Dermis microvascular lymphatic vessel endothelial cell (primary cell): ENCODE measurements around the gene ADAMTSL2. TPM values are rescaled to one million over a fixed set of nuclear protein-coding genes. Genes with fewer than 3 reads are reported as not detected.

Experiments
- DNase-seq, 2 donors: peaks; one replicate each; pipeline versions ENCODE4 v3.0.0 to v3.0.0-alpha.2; 2010; ENCODE audit warnings: low read depth in 2 of 2
- total RNA-seq: library from RNA; depleted of rRNA; stranded (reverse); fragments of >200 nt; gene quantifications from 2 replicates; pipeline ENCODE4 v1.2.1, GENCODE V29; 2014

ADAMTSL2 gene
- under 0.01 TPM in 2 replicates for total RNA-seq

DNA sequence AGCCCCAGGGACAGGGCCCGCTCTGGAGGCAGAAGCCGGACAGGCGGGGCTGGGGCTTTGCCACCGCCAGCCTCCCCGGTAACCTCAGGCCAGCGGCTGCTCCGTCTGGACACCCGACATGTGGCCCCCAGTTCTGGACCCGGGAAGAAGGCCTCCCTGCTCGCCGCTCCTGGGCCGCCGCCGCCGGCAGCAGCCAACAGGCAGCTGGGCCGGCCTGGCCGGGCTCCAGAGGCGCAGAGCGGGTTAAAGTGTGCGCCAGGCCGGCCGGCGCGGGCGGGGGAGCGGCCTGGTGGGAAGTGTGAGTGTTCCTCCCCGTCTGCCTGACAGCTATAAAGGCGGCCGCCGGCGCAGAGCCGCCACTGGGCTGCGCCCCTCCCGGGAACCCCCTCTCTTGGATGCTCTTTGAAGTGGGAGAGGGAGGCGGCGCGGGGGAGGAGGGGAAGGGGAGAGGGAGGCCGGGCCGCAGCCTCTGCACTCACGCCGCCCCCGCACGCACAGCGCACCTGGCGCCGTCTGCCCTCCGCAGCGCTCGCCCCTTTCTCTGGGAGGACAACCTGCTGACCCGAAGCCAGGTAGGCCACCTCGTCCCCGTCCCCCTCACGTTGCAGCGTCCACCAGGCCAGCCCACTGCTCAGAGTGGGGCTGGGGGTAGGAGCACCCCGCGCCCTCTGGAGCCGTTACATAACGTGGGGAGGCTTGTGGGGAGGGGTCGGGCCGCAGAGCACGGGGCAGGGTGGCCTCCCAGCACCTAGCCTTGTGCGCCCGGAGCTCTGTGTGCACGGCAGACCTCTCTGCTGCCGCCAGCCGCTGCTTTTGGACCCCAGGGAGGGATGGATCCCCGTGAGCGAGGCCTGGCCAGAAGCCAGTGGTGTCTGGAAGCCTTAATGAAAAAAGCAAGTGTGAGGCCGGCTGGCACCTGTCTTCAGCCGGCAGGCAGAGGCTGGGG lies at the start of gene ADAMTSL2:
Gene ADAMTSL2 (plus strand): TSS at position 359 of the 946 bp plus-strand sequence. CDS start 2,009 bp downstream, outside the sequence.
- peak in 1 of 2 donors; percentile 46 for DNase-seq

DNA sequence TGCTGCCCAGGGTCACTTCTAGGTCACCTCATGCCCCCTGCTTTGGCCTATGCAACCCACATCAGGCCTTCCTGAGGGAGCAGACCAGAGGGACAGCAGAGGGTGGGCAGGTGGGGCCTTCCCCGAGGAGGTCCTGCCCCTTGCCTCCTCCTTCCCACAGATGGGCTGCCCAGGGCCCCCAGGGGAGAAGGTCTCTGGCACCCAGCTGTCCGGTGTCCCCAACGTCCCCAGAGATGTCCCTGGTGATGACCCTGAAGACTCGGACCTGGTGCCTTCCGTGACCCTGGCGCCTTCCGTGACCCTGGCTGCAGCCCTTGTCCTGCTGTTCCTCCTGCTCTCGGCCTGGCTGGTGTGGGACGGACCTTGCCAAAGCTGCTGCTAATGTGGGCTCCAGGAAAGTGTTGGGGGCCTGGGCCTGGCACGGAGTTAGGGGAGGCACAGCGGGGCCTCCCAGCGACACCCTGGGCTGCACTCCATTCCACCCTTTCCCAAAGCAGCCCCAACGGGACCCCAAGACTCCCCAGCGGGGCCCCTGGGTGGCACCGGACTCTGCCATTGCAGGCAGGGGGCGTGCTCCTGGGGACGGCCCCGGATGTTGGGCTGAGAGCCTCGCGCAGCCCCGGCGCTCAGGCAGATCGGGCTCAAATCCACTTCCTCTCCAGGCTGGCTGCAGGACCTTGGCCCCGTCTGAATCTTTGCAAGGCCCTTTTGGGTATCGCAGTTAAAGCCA lies 48.8 kb upstream of the ADAMTSL2 start:
- no peak for DNase-seq

DNA sequence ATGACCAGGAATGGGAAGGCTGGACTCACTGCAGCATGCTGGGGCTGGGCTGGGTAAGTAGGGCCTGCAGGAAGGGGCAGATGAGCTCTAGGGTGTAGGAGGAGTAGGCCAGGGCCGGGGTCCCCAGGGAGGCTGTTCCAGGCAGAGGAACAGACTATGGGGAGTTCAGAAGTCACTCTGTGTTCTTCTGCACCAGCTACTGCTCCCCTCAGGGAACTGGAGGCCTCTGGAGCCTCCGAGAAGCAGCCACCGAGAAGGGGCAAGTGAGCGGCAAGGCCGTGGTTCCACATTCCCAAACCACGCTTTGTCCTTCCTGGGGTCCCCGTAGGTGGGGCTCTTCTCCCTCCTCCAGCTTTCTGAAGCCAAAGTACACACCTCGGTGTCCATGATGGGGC lies 47.2 kb upstream of the ADAMTSL2 start:
- no peak for DNase-seq

DNA sequence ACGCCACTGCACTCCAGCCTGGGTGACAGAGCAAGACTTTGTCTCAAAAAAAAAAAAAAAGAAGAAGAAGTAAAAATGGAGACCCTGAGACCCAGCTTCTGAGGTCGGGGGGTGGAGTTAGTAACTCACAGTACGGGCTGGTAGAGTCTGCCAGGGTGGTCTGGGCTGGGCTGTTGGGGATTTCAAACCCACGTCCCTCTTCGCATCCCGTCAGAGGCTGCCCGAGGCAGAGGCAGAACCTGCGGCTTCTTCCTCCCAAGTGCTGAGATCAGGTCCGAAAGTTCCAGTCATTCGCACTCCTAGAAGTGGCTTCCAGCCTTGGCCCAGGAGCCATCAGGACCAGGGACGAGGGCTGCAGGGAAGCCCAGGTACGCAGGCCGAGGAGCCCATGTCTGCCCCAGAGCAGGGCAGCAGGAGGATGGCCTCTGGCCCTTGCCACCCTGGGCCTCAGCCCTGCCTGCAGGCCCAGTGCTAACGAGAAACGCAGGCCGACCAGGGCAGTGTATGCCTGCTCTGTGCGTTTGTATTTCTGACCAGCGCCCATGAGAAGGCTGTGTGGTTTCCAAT lies 45.7 kb upstream of the ADAMTSL2 start:
- no peak for DNase-seq

DNA sequence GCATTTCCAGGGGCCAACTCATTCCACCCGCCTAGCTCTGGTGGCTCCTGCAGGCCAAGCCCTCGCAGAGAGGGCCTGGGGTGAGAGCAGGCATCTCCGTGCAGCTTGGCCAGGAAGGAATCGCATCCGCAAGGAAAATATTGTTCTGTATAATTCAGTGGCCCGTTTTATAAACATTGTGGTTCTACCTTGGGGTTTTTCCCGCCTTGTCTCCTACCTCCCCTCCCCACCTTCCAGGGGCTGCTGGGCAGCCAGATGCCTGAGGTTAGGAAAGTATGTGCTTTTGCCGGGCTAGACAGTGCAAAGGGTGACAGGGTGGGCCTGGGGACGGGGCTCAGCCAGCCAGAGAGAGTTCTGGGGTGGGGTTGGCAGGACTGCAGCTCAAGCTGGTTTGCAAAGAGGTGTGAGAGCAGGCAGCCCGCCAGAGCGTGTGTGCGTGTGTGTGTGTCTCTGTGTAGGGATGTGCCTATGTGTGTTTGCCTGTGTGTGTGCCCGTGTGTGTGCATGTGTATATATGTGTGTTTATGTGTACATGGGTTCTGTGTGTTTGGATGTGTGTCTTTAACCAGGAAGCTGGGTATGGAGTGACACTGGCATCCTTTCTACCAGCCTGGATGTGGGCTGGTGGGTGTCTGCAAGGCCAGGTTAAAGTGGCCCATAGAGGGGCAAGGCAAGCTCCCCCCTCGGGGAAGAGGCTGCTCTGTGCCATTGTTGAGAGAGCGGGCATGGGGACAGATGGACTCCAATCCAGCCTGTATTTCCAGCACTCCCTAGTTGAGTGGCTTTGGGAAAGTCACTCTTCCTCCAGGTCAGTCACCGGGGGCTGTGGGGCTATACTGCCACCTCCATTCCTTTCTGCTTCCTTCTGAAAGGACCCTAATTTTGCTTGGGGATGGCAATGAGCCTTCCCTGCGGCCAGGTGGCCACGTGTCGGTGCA lies 45.0 kb upstream of the ADAMTSL2 start:
- no peak for DNase-seq

DNA sequence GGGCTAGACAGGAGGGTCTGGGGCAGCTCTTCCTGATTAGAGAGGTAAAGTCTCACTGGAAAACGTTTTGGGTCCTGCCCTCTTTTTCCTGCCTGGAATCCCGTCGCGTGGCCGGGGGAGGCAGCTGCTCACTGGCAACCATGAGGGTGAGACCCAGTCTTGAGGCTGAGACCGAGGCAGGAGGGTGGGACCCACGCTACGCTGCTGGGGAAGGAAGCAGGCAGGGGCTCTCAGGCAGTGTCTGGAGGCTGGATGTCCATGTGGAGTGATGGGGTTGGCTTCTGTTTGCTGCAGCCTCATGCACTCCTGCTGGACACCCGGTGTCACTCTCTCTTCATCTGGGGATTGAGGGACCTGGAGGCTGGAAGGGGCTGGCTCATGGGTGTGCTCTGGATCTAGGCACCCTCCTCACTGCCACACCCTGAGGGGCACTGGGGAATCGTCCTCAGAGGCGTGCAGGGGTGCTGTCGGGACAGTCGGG lies 44.3 kb upstream of the ADAMTSL2 start:
- DNase-seq, result no peak

DNA sequence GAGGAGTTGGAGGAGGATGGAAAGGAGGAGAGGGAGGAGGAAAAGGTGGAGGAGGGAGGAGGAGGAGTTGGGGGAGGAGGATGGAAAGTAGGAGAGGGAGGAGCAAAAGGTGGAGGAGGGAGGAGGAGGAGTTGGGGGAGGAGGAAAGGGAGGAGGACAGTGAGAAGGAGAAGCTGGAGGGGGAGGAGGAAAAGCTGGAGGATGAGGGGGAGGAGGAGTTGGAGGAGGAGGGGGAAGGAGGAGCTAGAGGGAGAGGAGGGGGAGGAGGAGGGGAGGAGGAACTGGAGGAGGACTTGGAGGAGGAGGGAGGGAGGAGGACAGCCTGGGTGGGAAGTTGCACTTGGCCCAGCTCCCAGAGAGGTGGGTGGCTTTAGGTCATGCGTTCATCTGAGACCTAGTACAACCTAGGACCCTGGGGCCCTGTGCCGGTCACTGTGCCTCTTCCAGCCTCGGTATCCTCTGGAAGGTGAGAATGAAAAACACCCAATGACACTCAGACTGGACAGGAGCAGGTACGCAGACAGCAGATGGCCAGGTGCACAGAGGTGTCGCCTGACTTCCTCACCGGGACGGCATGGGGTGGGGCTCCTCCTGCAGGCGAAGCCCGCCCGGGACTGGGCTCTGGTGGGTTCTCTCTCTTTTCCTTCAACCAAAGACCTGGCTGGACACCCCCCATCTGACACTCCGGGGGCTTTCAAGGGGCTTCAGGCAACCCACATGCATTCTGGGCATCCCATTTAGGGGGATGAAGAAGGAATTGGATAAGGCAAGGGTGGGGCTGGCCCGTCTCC lies 43.4 kb upstream of the ADAMTSL2 start:
- DNase-seq, result no peak

DNA sequence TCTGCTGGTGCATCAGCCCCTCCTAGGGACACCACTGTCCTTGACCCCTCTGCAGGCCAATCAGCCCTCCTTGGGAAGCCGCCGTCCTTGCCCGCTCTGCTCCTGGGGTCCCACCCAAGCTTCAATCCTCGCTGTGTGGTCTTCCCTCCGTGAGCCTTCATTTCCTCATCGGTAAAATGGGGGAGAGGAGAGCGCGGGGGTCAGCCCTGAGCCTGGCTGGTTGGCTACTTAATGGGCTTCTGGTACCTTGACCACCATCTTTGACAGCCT lies 42.9 kb upstream of the ADAMTSL2 start:
- DNase-seq, result no peak

DNA sequence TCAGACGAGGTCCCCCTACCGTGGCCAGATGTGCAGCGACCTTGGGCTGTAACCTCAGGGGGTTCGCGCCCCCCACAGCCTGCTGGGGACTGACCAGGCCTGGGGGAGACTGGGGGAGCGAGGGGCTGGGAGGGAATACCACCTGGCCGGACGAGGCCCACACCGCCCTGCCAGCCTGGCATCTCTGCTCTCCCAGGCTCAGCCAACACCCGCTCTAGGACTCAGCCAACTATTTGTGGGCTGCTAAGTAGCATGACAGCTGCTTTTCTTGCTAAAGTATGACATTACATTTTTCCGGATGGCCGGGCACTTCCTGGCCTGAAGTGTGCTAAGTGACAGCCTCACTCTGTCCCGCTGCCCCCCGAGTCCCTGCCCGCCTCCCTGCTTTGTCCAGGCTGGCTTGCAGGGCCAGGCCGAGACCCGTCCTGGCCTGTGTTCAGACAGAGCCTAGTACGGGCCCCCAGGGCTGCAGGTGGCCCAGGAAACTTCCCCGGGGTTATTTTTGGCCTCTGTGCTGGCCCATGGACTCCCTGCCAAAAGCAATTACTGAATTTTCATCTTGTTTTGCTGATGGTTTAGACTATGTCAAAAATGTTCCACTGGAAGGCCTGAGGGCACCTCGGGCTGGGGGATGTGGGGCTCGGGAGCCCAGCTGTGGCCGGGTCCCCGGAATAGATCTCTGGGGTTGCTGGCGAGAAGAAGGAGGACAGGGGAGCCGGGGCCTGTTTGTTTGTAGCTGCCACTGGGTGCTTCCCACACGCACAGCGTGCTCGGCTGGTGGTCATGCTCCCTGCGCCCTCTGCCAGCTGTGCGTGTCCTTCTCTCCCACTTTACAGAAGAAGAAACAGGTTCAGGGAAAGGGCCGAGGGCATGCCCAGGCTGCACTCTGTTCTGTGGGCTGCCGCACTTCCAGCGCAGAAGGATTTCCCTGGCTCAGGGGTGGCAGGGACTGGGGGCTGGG lies 42.2 kb upstream of the ADAMTSL2 start:
- peak in 1 of 2 donors; percentile 37 for DNase-seq

DNA sequence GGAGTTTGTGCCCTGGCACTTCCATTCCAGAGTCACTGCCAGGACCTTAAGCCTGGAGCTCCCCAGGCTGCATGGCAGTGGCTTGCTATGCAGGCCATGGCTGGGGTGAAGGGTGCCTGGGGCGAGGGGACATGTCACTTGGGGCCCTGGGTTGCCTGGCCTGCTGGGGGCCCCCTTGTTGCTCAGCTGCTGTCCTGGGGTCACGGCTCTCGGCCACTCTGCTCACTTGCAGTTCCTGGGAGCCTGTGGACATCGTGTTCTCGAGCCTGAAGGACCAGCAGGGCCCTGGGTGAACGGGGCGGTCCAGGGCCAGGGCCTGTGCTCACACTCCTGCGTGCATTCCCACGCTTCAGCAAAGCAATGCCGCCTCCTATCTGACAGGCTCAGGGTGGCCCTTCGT lies 41.1 kb upstream of the ADAMTSL2 start:
- no peak for DNase-seq

DNA sequence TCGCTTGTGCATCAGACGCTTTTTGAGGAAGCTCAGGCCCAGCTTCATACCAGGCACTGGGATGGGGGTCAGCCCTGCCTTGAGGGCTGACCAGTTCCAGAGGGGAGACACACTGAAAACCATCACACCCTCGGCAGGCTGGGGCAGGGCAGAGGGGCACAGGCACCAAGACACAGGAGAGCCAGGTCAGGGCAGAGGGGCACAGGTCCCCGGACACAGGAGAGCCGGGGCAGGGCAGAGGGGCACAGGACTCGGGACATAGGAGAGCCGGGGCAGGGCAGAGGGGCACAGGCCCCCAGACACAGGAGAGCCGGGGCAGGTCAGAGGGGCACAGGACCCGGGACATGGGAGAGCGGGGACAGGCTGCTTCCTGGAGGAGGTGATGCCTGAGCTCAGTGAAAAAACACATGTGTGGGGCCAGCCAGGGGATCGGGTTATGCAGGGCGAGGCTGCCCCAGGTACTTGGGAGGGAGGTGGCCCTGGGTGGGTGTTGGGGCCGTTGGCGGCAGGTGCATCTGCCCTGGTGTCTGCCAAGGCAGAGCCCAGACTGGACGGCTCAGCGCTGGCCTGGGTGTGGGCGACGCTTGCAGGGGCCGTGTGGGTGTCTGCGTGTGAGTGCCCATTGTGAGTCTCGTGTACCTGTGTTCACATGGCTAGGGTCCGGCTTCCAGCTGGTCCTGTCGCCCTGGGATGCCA lies 40.5 kb upstream of the ADAMTSL2 start:
- no peak for DNase-seq

DNA sequence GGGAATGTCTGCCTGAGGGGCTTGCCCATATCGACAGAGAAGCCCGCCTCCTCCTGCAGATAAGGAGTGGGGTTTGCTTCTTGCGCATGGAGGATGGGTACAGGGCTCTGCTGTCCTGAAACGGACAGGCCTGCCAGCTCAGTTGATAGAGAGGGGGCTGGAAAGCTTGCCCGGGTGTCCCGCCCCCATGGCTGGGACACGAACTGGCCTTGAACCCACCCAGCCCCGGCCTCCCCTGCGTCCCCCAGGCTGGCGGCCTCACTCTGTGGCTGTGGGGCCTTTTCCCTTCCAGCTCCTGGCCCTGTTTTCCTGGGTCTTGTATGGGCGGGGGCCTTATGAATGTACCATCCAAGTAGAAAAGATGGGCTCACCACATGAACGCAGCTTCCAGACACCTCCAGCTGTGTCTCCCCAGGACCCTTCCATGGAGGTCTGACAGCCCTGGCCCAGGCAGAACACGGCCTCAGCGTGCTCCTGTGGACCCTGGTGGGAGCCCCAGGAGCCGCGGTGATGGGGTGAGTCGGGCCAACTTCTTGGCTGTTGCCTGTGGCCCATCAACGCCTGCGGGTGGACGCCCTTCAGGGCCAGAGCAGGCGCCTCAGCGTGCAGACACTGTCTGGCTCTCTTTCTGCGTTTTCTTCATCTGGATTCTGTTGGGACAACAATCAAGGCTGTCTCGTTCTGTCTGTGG lies 39.7 kb upstream of the ADAMTSL2 start:
- no peak for DNase-seq

DNA sequence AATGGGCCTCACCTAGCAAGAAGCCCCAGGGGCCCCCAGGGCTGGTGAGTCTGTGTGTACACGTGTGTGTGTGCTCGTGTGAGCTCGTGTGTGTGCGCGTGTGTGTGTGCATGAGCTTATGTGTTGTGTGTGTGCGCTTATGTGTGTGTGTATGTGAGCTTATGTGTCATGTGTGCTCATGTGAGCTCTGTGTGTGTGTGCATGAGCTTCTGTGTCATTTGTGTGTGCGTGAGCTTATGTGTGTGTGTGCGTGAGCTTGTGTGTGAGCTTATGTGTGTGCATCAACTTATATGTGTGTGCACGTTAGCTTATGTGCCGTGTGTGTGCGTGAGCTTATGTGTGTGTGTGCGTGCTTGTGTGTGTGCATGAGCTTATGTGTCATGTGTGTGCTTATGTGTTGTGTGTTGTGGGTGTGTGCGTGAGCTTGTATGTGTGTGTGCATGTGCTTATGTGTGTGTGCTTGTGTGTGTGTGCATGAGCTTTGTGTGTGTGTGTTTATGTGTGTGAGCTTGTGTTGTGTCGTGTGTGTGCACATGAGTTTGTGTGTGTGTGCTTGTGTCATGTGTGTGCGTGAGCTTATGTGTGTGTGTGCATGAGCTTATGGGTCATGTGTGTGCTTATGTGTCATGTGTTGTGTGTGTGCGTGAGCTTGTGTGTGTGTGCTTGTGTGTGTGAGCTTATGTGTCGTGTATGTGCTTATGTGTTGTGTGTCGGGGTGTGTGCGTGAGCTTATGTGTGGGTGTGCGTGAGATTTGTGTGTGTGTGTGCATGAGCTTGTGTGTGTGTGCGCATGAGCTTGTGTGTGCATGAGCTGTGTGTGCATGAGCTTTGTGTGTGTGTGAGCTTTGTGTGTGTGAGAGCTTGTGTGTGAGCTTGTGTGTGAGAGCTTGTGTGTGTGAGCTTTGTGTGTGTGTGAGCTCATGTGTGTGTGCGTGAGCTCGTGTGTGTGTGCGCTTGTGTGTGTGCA lies 38.9 kb upstream of the ADAMTSL2 start:
- DNase-seq, result no peak

DNA sequence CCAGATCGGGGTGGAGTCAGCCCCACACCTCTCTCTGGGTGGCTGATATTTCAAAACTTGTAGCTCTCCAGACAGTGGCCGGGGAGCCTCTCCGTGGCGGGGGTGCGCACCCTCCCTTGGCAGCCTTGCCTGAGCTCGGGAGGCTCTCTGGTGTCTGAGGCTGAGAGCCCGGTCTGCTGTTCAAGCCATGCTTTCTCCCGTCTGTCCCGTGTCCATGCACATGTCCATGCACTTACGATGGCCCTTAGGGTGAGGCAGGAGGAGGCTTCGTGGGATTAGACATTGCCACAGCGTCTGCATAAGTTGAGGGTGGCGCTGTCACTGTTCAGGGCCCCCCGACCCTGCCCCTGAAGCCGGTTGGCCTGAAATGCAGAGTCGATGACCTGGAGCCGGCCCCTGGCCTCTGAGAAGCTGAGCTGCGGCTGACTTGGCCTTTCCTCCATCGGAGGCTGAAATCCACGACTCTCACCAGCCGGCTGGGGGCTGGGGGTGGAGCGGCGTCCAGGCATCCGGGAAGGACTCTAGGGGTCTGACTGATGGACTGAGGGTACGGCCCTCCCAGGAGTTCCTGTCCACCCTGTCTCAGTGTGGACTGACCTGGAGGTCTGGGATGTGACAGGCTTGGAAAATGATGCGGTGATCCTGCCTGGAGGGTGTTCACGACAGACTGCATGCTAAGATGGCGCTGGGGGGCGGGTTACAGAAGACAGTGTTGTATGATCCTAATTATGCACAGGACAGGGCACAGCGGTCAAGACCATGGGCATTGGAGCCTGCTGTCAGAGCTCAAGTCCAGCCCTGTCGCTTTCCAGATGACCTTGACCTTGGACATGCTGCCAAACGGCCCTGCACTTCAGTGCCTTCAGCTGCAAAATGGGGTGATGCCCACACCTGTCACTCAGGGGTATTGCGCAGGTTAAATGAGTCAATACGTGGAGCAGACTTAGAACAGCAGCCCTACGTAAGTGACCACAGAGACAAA lies 37.4 kb upstream of the ADAMTSL2 start:
- no peak for DNase-seq

DNA sequence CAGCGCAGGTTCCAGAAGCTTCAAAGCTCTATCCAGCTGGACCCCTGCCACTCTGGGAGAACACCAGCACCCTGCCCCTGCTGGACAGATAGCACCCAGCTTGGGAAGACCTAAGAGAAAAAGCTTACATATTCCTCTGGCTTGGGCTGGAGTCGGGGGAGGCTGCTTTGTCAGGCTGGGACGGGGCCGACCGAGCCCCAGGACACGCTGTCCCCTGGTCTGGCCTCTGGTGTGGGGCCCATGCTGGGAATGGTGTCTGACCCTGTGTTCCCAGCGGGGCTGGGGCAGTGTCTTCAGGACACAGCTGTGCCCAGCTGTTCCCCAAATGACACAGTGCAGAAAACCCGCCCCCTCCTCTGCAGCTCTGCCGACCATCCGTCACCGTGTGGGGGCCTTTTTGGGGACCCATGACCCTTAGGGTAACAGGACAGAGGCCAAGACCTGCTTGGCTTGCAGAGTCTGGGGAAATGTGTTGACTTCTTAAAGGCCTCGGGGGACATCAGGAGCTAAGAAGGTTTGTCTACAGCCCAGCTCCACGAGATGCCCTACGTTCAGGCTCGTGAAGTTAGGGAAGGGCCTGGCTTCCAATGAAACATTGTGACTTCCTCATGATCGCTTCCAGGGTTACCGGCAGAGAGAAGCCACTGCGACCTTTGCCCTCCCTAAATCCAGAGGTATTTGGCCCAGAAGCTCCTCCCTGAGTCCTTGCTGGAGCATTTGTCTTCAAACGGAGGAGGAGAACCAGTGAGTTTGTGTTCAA lies 35.2 kb upstream of the ADAMTSL2 start:
- DNase-seq, result no peak
